Activated CD8-positive, alpha-beta memory T cell treated with anti-CD3 and anti-CD28 coated beads, Interleukin-2, amount 50 U/mL, for 24 hours (primary cell): ENCODE results near the gene NAGS.
"Not testable (repeated sequence)": the region's sequence is repeated elsewhere in the genome, so short reads cannot be mapped to it uniquely, and the experiment has no call there.

ENCODE experiments used
- DNase-seq: peaks from one replicate; pipeline ENCODE4 v3.0.0-alpha.2; 2020; ENCODE audit errors: extremely low read depth

Gene NAGS

DNA sequence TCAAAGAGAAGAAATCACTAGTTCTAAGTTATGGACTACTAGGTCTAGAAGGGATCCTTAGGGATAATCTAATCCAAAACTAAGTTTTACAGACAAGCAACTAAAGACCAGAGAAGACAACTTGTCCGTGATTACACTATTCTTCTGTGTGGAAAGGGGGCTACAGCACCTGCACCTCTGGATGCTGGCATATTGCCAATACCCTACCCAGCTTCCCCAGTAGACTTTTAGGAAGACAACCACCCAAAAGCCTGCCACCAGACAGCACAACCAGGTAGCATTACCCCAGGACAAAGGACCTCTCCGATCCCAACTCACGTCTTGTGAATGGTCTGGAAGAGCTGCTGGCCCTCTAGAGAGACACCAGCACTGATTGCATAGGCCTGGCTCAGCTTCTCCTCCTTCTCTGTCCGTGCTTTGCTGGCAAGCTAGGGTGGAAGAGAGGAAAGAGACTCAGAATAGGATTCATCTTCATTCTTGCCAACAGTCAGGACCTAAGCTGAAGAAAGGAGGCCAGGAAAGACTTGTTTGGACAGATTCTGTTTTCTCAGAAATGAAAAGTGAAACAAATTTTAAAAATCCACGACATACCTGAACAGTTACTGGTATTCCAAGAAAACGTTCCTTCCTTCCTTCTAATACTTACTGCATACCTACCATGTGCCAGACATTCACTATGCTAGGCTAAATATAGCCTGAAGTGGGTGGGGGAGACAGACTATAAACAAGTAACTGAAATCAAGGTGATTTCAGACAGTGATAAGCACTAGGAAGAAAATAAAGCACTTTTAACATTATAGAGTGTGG, 35.6 kb downstream of the NAGS start:
- no peak for DNase-seq

DNA sequence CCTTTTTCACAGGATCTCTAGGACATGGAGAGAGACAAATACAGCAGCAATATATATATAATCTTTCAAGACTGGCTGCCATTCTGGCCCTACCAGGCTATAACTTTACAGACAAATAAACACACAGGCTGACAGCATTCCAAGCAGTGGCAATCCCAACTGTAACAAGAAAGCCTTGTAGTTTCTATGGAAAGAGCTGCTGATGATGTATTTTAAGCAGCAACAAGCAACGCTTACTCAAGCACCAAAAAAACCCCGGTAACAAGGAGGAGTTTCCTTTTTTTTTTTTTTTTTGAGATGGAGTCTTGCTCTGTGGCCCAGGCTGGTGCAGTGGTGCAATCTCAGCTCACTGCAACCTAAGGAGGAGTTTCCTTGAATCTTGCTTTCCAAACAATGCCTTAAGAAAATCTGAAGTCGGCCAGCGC, 38.9 kb downstream of the NAGS start:
- DNase-seq: no peak

DNA sequence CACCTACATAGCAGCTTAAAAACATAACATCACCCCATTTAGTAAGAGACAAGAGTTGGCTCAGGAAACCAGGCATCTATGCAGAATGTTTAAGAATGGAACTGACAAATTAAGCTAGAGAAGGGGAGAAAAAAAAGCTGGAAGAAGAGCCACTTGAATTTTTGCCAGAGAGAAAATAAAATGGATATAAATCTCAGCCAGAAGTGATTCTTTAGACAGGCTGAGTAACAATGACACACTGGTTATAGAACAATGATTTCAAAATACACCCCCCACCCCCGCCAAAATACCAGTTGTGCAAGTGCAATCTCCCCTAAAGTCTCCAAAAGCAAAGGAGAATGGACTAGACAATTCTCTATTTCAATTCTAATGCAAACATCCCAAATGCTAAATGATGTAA, 39.6 kb downstream of the NAGS start:
- DNase-seq: no peak

DNA sequence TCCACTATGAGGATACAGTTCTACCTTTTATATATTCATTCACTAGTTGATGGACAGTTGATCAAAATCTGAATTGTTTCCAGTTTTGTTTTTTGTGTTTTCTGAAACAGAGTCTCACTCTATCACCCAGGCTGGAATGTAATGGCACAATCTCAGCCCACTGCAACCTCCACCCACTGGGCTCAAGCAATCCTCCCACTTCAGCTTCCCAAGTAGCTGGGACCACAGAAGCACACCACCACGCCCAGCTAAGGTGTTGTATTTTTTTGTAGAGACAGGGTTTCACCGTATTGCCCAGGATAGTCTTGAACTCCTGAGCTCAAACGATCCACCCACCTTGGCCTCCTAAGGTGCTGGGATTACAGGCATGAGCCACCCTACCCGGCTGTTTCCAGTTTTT, 41.1 kb downstream of the NAGS start:
- no peak for DNase-seq

DNA sequence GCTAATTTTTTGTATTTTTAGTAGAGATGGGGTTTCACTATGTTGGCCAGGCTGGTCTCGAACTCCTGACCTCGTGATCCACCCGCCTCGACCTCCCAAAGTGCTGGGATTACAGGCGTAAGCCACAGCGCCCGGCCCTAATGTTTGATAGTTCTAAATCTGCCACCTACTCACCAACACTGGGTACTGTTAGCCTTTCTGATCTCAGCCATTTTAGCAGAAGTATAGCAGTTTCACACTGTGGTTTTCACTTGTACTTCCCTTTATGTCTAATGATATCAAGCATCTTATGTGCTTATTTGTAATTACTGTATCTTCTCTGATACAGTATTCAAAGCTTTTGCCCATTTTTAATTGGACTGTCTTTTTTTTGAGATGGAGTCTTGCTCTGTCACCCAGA, 42.5 kb downstream of the NAGS start:
- not testable (repeated sequence) for DNase-seq

DNA sequence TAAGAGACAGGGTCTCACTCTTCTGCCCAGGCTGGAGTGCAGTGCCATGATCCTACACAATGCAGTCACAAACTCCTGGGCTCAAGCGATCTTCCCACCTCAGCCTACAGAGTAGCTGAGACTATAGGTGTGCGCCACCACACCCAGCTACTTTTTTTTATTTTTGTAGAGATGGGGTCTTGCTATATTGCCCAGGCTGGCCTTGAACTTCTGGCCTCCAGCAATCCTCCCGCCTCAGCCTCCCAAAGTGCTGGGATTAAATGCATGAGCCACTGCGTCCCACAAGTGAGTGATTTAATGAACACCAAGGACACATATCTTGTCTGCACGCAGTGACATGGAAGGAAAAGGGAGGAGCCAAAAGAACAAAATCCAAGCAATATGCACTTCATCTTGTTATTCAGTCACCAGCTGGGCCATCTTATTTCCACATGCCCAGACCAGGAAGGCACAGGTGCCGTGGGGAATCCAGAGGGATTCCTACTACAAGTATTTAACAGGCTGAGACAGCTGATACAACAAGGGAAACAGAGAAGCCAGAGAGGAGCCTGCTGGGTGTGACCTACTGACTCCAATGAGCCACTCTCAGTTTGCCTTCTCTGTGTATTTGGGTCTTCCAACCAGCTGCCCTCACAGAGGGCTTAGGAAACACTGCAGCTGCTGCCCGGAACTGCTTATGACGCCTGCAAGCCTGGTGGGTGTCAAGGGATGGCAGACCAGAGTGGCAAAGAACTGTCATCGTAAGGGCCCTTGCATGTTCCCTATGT, 45.1 kb downstream of the NAGS start:
- no peak for DNase-seq

DNA sequence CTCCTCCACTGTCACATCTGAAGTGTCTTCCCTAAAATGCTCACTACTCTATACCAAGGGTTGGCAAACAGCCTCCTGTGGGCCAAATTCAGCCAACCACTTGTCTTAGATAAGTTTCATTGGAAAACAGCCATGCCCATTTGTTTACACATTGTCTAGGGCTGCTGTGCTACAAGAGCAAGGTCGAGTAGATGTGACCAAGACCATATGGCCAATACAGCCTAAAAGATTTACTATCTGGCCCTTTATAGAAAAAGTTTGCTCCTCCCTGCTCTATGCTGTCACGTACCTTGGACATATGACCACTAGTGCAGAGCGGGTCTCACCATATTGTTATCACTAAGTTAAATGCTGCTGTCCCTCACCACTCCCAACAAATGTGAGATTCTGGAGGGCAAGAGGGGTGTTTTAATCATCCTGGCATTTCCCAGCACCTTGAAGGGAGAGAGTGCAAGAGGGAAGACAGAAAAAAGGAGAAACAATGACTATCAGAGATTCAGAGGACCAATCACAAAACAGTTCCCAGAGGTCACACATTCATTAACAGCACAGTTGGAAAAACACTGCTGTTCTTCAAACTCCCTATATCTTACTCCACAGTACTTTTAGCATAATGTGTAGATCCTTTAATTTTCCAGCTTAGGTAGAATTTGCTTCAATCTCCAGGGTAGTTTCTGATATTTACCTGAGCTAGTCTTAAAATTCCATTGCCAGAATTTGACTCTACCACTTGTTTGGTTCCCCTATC, 48.9 kb downstream of the NAGS start:
- no peak for DNase-seq
